Panc1 (cell line): ENCODE data around the gene MRPS35. TPM values are rescaled to one million over a fixed set of nuclear protein-coding genes. Genes with fewer than 3 reads are reported as not detected.

ENCODE experiments used
- ATAC-seq: fragments of 200-7000 bp; cut with Tn5 transposase; 2 replicates; pipeline ENCODE4 v1.9.1; 2020; ENCODE audit warnings: mild to moderate bottlenecking, moderate library complexity
- BruUV-seq: library from RNA; stranded (reverse); fragments of 400-500 nt; replicated peaks from 2 replicates; lab custom pipeline; 2021; lab: Mats Ljungman, UMichigan
- CTCF ChIA-PET: fragments of 300-600 bp; sonication (Branson Sonifier 250); formaldehyde crosslinking; loops from one replicate; lab custom pipeline; 2022; ENCODE audit warnings: antibody characterized with exemption; lab: Charles Lee
- POLR2A ChIA-PET: fragments of 300-600 bp; sonication (Branson Sonifier 250); formaldehyde crosslinking; loops from one replicate; lab custom pipeline; 2022; ENCODE audit warnings: antibody characterized with exemption; lab: Charles Lee
- DNase-seq: peaks from one replicate; pipeline ENCODE4 v3.0.0-alpha.2; 2010; ENCODE audit warnings: low read depth, low spot score
- H3K27ac ChIP-seq: 2 replicates; pipeline ENCODE4 v1.5.1; 2011; ENCODE audit warnings: mild to moderate bottlenecking, low read length, inconsistent platforms
- H3K27me3 ChIP-seq: fragments of 200-500 bp; sonication (Bioruptor generic); 2 replicates; pipeline ENCODE4 v1.6.0; 2014; ENCODE audit warnings: low read length, inconsistent platforms; ENCODE audit not compliant: control insufficient read depth, insufficient read depth
- H3K36me3 ChIP-seq: fragments of 200-500 bp; sonication (Bioruptor generic); 2 replicates; pipeline ENCODE4 v1.5.1; 2014; ENCODE audit warnings: inconsistent platforms, mild to moderate bottlenecking, low read length, moderate library complexity; ENCODE audit not compliant: control insufficient read depth, insufficient read depth
- H3K4me1 ChIP-seq: 2 replicates; pipeline ENCODE4 v1.5.1; 2011; ENCODE audit warnings: inconsistent platforms, mild to moderate bottlenecking, low read length, moderate library complexity; ENCODE audit not compliant: control insufficient read depth, insufficient read depth
- H3K4me3 ChIP-seq, 2 experiments: 2 replicates each; pipeline ENCODE4 v1.5.1; 2011 to 2012; ENCODE audit warnings: low read depth in 2 of 2, low read length in 2 of 2, mild to moderate bottlenecking in 2 of 2, inconsistent platforms in 1 of 2, moderate library complexity in 1 of 2
- H3K9me3 ChIP-seq: fragments of 200-500 bp; sonication (Bioruptor generic); 2 replicates; pipeline ENCODE4 v1.5.1; 2014; ENCODE audit warnings: low read depth, mild to moderate bottlenecking, inconsistent platforms, low read length, moderate library complexity; ENCODE audit not compliant: control insufficient read depth, insufficient read depth
- CTCF ChIP-seq: fragments of 450-650 bp; IDR thresholded peaks from 2 replicates; pipeline ENCODE4 v1.5.1; 2017; ENCODE audit warnings: mild to moderate bottlenecking
- POLR2AphosphoS5 ChIP-seq: IDR thresholded peaks from 2 replicates; pipeline ENCODE4 v1.6.1; 2012; ENCODE audit warnings: mild to moderate bottlenecking, low read depth, low read length, moderate library complexity
- SIN3A ChIP-seq: IDR thresholded peaks from 2 replicates; pipeline ENCODE4 v1.6.1; 2012; ENCODE audit warnings: low read depth, mild to moderate bottlenecking, low read length, moderate library complexity, borderline replicate concordance; ENCODE audit not compliant: insufficient read depth
- TCF7L2 ChIP-seq: IDR thresholded peaks from 2 replicates; pipeline ENCODE4 v1.6.1; 2011; ENCODE audit warnings: mild to moderate bottlenecking, low read depth, low read length, inconsistent platforms
- in situ Hi-C: cut with HindIII; loops from 2 replicates; pipeline ENCODE4 v1.10.0; 2016; ENCODE audit warnings: low sequenced_read_pairs, low pct_unique_long_range_greater_than_20kb
- intact Hi-C: fragments of 100-400 bp; cut with micrococcal nuclease; formaldehyde crosslinking; loops from one replicate; pipeline ENCODE4 v1.10.0; 2022; ENCODE audit not compliant: unreplicated experiment
- total RNA-seq: library from RNA; stranded (reverse); gene quantifications from one replicate; pipeline ENCODE4 v1.2.1, GENCODE V29; 2021; ENCODE audit not compliant: unreplicated experiment
- TF ChIP-seq, protein P1 (sequence below), 2 experiments: IDR thresholded peaks; 2 replicates each; pipeline ENCODE4 v1.6.1; 2011 to 2012; ENCODE audit warnings: low read depth in 2 of 2, control low read depth in 1 of 2, low read length in 1 of 2, mild to moderate bottlenecking in 1 of 2, moderate library complexity in 1 of 2; ENCODE audit not compliant: insufficient read depth in 1 of 2

The MRPS35 gene
- total RNA-seq, 1 experiment from 2014 or later: 63.9 TPM

- no peak overlapping the region for H3K27ac ChIP-seq
- no peaks in the 10 kb centered on the region for H3K9me3 ChIP-seq
- intact Hi-C loops (no loop called here), in situ Hi-C loops (no loop called here)
- TF ChIP-seq SIN3A (no peak), TCF7L2 (no peak), CTCF (no peak), POLR2AphosphoS5 (no peak)
- TF ChIP-seq, protein P1, sequence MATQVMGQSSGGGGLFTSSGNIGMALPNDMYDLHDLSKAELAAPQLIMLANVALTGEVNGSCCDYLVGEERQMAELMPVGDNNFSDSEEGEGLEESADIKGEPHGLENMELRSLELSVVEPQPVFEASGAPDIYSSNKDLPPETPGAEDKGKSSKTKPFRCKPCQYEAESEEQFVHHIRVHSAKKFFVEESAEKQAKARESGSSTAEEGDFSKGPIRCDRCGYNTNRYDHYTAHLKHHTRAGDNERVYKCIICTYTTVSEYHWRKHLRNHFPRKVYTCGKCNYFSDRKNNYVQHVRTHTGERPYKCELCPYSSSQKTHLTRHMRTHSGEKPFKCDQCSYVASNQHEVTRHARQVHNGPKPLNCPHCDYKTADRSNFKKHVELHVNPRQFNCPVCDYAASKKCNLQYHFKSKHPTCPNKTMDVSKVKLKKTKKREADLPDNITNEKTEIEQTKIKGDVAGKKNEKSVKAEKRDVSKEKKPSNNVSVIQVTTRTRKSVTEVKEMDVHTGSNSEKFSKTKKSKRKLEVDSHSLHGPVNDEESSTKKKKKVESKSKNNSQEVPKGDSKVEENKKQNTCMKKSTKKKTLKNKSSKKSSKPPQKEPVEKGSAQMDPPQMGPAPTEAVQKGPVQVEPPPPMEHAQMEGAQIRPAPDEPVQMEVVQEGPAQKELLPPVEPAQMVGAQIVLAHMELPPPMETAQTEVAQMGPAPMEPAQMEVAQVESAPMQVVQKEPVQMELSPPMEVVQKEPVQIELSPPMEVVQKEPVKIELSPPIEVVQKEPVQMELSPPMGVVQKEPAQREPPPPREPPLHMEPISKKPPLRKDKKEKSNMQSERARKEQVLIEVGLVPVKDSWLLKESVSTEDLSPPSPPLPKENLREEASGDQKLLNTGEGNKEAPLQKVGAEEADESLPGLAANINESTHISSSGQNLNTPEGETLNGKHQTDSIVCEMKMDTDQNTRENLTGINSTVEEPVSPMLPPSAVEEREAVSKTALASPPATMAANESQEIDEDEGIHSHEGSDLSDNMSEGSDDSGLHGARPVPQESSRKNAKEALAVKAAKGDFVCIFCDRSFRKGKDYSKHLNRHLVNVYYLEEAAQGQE (IDR thresholded peaks at IDR 0.05; ENCODE audit: insufficient read depth in 1 of 2, low read depth in 2 of 2, low read length in 1 of 2): no peak
- H3K36me3 ChIP-seq: peaks cover 10% of the 10 kb centered on the region
- BruUV-seq: no TSS peak
- H3K27me3 ChIP-seq: no peaks in the 10 kb centered on the region
- CTCF ChIA-PET: no interaction called here
- no peaks in the 10 kb centered on the region for H3K4me1 ChIP-seq
- POLR2A ChIA-PET: interaction anchor here (0.6 to 0.8 kb wide), 2 partner anchors 9 to 151 kb away, joined by 4 read pairs; no protein-coding TSS in a partner anchor
- no peak for DNase-seq
- H3K4me3 ChIP-seq: no peak overlapping the region
- ATAC-seq: no peak
These were observed 22.0 kb upstream of the MRPS35 start for GRCh38 chr12:27688671-27689070.

- in situ Hi-C loops (no loop called here), intact Hi-C loops (no loop called here)
- H3K27me3 ChIP-seq: no peaks in the 10 kb centered on the region
- no peak overlapping the region for H3K27ac ChIP-seq
- CTCF ChIA-PET: no interaction called here
- H3K4me1 ChIP-seq: no peaks in the 10 kb centered on the region
- no peak for ATAC-seq
- POLR2A ChIA-PET: no interaction called here
- no peaks in the 10 kb centered on the region for H3K9me3 ChIP-seq
- H3K36me3 ChIP-seq: peaks cover 10% of the 10 kb centered on the region
- TF ChIP-seq, protein P1 (IDR thresholded peaks at IDR 0.05; ENCODE audit: insufficient read depth in 1 of 2, low read depth in 2 of 2, low read length in 1 of 2): no peak
- TF ChIP-seq POLR2AphosphoS5: no peak
- no peak for TF ChIP-seq SIN3A
- no TSS peak for BruUV-seq
- DNase-seq: no peak
- no peak overlapping the region for H3K4me3 ChIP-seq
These were observed 21.0 kb upstream of the MRPS35 start for GRCh38 chr12:27689558-27690180.
